Lower lobe of right lung (tissue), 2 donors: ENCODE measurements around the gene TMEM95. TPM values are rescaled to one million over a fixed set of nuclear protein-coding genes. Genes with fewer than 3 reads are reported as not detected.
"Not testable (repeated sequence)": the region's sequence is repeated elsewhere in the genome, so short reads cannot be mapped to it uniquely, and the experiment has no call there.

ENCODE experiments used
- ATAC-seq, 2 donors: fragments of 200-7000 bp; cut with Tn5 transposase; one replicate each; pipeline ENCODE4 v1.9.1; 2020 to 2022; ENCODE audit warnings: mild to moderate bottlenecking in 2 of 2, moderate library complexity in 2 of 2
- DNase-seq: peaks from one replicate; pipeline ENCODE4 v3.0.0-alpha.2; 2020
- H3K27ac ChIP-seq: fragments of 200-600 bp; one replicate; pipeline ENCODE4 v1.8.0; 2022
- H3K27me3 ChIP-seq: fragments of 200-600 bp; one replicate; pipeline ENCODE4 v1.8.0; 2022; ENCODE audit warnings: low read depth
- H3K36me3 ChIP-seq: fragments of 200-600 bp; one replicate; pipeline ENCODE4 v1.8.0; 2022; ENCODE audit warnings: mild to moderate bottlenecking
- H3K4me1 ChIP-seq: fragments of 200-600 bp; one replicate; pipeline ENCODE4 v1.8.0; 2022
- H3K4me3 ChIP-seq: fragments of 200-600 bp; one replicate; pipeline ENCODE4 v1.8.0; 2022; ENCODE audit warnings: mild to moderate bottlenecking
- H3K9me3 ChIP-seq: fragments of 200-600 bp; one replicate; pipeline ENCODE4 v1.8.0; 2022
- intact Hi-C: fragments of 100-400 bp; cut with DNase I; formaldehyde crosslinking; loops from one replicate; pipeline ENCODE4 v1.11.0; 2022
- total RNA-seq: library from RNA; stranded (reverse); fragmentation: NEBNext Ultra II Directional; extraction: Animal tissue kit (Norgen Biotek cat#: 25700); gene quantifications from one replicate; pipeline ENCODE4 v1.2.1, GENCODE V29; 2021
- TF ChIP-seq, protein P1 (sequence below): fragments of 200-600 bp; IDR thresholded peaks from one replicate; pipeline ENCODE4 v1.8.0; 2022; ENCODE audit warnings: antibody characterized with exemption, mild to moderate bottlenecking
- donor health status: DM: no; HTN: yes; CAD: no; lungs with severe emphysema.

Gene TMEM95
- total RNA-seq, 1 donor from 2014 or later = not detected

DNA sequence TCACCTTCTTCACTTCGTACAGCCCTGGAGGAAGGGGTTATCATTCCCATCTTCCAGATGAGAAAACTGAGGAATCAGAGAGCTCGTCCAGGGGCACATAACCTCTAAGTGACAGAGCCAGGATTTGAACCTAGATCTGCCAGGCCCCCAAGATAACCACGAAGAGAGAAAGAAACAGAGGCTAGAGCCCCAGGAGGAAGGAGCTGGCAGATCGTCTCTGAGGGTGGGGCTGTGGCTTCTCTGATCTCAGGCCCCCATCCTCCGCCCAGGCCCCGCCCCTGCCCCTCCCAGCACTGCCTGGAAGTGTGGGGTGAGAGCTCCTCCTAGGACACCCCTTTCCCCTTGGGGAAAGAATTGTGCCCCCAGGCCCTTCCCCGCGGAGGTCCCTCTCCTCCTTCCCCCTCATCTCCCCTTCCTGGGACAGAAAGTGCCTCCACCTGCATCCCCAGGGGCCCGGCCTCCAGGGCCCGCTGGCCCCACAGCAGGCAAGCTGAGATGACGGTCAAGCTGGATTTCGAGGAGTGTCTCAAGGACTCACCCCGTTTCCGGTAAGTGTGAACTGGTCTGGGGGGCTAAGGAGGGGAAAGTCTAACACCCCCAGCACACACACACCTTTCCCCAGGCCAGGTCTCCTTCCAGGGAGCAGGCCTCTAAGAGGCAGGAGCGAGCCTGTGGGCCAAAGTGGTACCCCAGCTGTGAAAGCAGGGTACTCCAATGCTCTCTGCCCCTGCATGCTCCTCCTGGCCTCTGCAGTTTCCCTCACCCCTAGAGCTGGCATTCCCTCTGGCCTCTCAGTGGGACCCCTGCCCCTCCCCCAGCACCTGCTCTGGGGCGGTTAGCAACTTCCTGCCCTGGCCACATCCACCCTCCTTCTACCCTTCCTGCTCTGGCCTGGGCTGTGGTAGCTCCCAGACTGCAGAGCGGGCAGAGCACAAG is 18.4 kb upstream of the TMEM95 start, which contains the start of gene ACAP1:
Gene ACAP1, plus strand, starts transcription at position 290 of the 936 bp plus-strand sequence. Its CDS starts 206 bp downstream, at position 496.
- Histone ChIP-seq H3K36me3 (peaks cover 2% of the 10 kb centered on the region), H3K27me3 (peaks cover 12% of the 10 kb centered on the region), H3K9me3 (no peaks in the 10 kb centered on the region), H3K4me1 (peaks cover 3% of the 10 kb centered on the region), H3K27ac (peak within 1 kb of the TSS; percentile 53), H3K4me3 (peak within 1 kb of the TSS; percentile 49)
- intact Hi-C loops = no loop called here
- TF ChIP-seq, protein P1, sequence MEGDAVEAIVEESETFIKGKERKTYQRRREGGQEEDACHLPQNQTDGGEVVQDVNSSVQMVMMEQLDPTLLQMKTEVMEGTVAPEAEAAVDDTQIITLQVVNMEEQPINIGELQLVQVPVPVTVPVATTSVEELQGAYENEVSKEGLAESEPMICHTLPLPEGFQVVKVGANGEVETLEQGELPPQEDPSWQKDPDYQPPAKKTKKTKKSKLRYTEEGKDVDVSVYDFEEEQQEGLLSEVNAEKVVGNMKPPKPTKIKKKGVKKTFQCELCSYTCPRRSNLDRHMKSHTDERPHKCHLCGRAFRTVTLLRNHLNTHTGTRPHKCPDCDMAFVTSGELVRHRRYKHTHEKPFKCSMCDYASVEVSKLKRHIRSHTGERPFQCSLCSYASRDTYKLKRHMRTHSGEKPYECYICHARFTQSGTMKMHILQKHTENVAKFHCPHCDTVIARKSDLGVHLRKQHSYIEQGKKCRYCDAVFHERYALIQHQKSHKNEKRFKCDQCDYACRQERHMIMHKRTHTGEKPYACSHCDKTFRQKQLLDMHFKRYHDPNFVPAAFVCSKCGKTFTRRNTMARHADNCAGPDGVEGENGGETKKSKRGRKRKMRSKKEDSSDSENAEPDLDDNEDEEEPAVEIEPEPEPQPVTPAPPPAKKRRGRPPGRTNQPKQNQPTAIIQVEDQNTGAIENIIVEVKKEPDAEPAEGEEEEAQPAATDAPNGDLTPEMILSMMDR = no peak
- DNase-seq = peak; percentile 71
- ATAC-seq = peak; percentile 74 to 85

DNA sequence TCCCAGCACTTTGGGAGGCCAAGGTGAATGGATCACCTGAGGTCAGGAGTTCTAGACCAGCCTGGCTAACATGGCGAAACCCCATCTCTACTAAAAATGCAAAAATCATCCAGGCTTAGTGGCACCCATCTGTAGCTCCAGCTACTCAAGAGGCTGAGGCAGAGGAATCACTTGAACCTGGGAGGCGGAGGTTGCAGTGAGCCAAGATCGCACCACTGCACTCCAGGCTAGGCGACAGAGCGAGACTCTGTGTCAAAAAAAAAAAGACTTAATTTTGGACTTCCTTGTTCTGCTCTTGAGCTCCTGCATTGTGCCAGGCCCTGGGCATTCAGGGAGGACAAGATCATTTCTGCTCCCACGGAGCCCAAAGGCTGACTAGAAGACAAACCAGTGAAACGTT is 17.4 kb upstream of the TMEM95 start:
- DNase-seq, H3K9me3 ChIP-seq, intact Hi-C loops, ATAC-seq, H3K4me1 ChIP-seq, H3K27ac ChIP-seq: not testable (repeated sequence)
- Histone ChIP-seq H3K27me3 (peaks cover 21% of the 10 kb centered on the region), H3K36me3 (peaks cover 11% of the 10 kb centered on the region), H3K4me3 (peak overlapping the region; percentile 49)

DNA sequence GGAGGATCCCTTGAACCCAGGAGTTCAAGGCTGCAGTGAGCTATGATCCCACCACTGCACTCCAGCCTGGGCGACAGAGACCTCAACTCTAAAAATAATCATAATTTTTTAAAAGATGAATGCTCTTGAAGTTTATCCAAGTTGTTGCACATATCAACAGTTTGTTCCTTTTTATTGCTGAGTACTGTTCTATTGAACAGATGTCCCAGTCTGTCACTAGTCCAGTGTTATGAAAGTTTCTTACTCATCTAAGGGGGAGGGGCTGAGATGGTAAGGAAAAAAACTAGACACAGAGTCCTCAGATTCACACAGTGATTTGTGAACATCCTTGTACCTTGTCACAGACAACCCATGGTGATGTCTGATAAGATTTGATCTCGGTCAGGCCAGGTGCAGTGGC is 14.8 kb upstream of the TMEM95 start:
- H3K36me3 ChIP-seq = peaks cover 11% of the 10 kb centered on the region
- TF ChIP-seq, protein P1 = no peak
- peaks cover 21% of the 10 kb centered on the region for H3K27me3 ChIP-seq
- H3K9me3 ChIP-seq = no peaks in the 10 kb centered on the region
- no peak overlapping the region for H3K4me3 ChIP-seq
- no peak overlapping the region for H3K27ac ChIP-seq
- peaks cover 3% of the 10 kb centered on the region for H3K4me1 ChIP-seq
- ATAC-seq (no peak), DNase-seq (no peak)
- intact Hi-C loops = no loop called here

DNA sequence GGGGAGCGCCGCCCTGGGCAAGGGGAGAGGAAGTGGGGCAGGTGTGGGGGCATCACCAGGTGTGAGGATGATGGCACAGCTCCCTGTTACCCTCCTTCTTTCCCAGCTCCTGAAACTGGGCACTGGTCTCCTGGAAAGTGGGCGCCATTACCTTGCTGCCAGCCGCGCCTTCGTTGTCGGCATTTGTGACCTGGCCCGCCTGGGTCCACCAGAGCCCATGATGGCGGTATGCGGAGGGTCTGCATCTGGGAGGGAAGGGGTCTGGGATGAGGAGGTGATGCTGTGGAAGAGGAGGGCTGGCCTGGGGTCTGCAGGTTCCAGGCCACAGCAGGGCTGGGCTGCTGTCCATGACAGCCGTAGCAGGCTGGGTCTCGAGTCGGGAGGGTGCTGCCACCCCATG is 13.1 kb upstream of the TMEM95 start:
- DNase-seq = no peak
- no peak overlapping the region for H3K27ac ChIP-seq
- no peak for ATAC-seq
- H3K4me1 ChIP-seq = peaks cover 3% of the 10 kb centered on the region
- no peak overlapping the region for H3K4me3 ChIP-seq
- intact Hi-C loops = no loop called here
- H3K27me3 ChIP-seq = peaks cover 10% of the 10 kb centered on the region
- H3K9me3 ChIP-seq = no peaks in the 10 kb centered on the region
- peaks cover 11% of the 10 kb centered on the region for H3K36me3 ChIP-seq
- TF ChIP-seq, protein P1 = no peak

DNA sequence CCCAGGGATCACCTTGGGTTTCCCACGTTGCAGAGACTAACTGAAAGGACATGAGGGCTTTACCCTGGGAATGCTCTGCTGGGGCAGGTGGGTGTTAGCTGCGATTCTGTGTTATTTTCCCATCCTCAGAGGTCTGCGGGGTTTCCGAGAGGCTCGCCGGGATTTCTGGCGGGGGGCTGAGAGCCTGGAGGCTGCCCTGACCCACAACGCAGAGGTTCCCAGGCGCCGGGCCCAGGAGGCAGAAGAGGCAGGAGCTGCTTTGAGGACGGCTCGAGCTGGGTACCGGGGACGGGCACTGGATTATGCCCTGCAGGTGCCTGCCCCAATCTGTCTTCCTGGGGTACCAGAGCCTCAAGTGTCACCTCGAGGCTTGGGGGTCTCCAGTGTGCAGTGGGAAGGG is 11.7 kb upstream of the TMEM95 start:
- intact Hi-C loops = no loop called here
- no peak overlapping the region for H3K27ac ChIP-seq
- DNase-seq = no peak

More for the DNA sequence above, 11.7 kb upstream of the TMEM95 start:
- Histone ChIP-seq H3K9me3 (no peaks in the 10 kb centered on the region), H3K4me1 (peaks cover 3% of the 10 kb centered on the region), H3K27me3 (peaks cover 9% of the 10 kb centered on the region), H3K36me3 (peaks cover 11% of the 10 kb centered on the region), H3K4me3 (no peak overlapping the region)
- ATAC-seq = no peak
- TF ChIP-seq, protein P1 = no peak
